HG02852 (cell line): ENCODE results near the gene DNAJC9.
"Not testable (repeated sequence)": the region's sequence is repeated elsewhere in the genome, so short reads cannot be mapped to it uniquely, and the experiment has no call there.

Source experiments
- ATAC-seq: cut with Tn5 transposase; IDR thresholded peaks from one replicate; pipeline ENCODE4 v1.9.1; 2021; ENCODE audit warnings: mild to moderate bottlenecking, moderate library complexity; ENCODE audit not compliant: unreplicated experiment

DNAJC9 gene

GRCh38 chr10:73246646-73247508 is at the start of gene DNAJC9:
Gene DNAJC9 (minus strand): TSS chr10:73247255. CDS start chr10:73247189, 66 bp downstream.
- ATAC-seq = peak; percentile 79

- ATAC-seq = no peak
Measured at GRCh38 chr10:73293461-73293860, 46.4 kb upstream of the DNAJC9 start.

- no peak for ATAC-seq
Measured at GRCh38 chr10:73289958-73290357, 42.9 kb upstream of the DNAJC9 start.

- no peak for ATAC-seq
Measured at GRCh38 chr10:73287441-73287840, 40.4 kb upstream of the DNAJC9 start.

GRCh38 chr10:73281097-73281496 is 34.0 kb upstream of the DNAJC9 start:
- no peak for ATAC-seq

GRCh38 chr10:73264423-73264822 is 17.4 kb upstream of the DNAJC9 start:
- ATAC-seq = no peak

GRCh38 chr10:73263693-73264347 is 16.8 kb upstream of the DNAJC9 start:
- ATAC-seq = no peak

- ATAC-seq = no peak
Measured at GRCh38 chr10:73262880-73263555, 16.0 kb upstream of the DNAJC9 start.

GRCh38 chr10:73262105-73262730 is 15.2 kb upstream of the DNAJC9 start:
- no peak for ATAC-seq

- no peak for ATAC-seq
Measured at GRCh38 chr10:73261362-73261995, 14.4 kb upstream of the DNAJC9 start.

GRCh38 chr10:73258612-73259011 is 11.6 kb upstream of the DNAJC9 start:
- not testable (repeated sequence) for ATAC-seq

GRCh38 chr10:73253225-73253555 is 6.1 kb upstream of the DNAJC9 start:
- ATAC-seq = no peak

- ATAC-seq = peak; percentile 83
Measured at GRCh38 chr10:73252445-73253224, 5.6 kb upstream of the DNAJC9 start, which contains the start of gene MRPS16. Gene MRPS16 (minus strand): TSS chr10:73252644. CDS start chr10:73252482, 162 bp downstream.

- ATAC-seq = peak; percentile 35
Measured at GRCh38 chr10:73251683-73252444, 4.8 kb upstream of the DNAJC9 start.

- no peak for ATAC-seq
Measured at GRCh38 chr10:73248259-73248724, 1.2 kb upstream of the DNAJC9 start.

- no peak for ATAC-seq
Measured at GRCh38 chr10:73247509-73248258, 629 bp upstream of the DNAJC9 start.

- no peak for ATAC-seq
Measured at GRCh38 chr10:73246322-73246645, 771 bp downstream of the DNAJC9 start.

- no peak for ATAC-seq
Measured at GRCh38 chr10:73244866-73245477, 2.1 kb downstream of the DNAJC9 start.
